Neural cell (in vitro differentiated cells): ENCODE results near the gene TLR7.

Experiments
- CTCF ChIP-seq: fragments of 450-650 bp; IDR thresholded peaks from 2 replicates; pipeline ENCODE4 v1.5.1; 2014; ENCODE audit warnings: antibody characterized with exemption, mild to moderate bottlenecking, moderate library complexity; ENCODE audit not compliant: poor library complexity, severe bottlenecking
- EP300 ChIP-seq: fragments of 450-650 bp; conservative IDR thresholded peaks from 2 replicates; pipeline ENCODE4 v1.6.1; 2014; ENCODE audit warnings: antibody characterized with exemption, mild to moderate bottlenecking, moderate library complexity; ENCODE audit not compliant: poor library complexity, severe bottlenecking
- EZH2 ChIP-seq: fragments of 200-600, 300-800 bp; shearing (Covaris generic), sonication (generic); IDR thresholded peaks from 2 replicates; pipeline ENCODE4 v1.6.1; 2014; ENCODE audit warnings: antibody characterized with exemption, low read length, borderline replicate concordance, mild to moderate bottlenecking; ENCODE audit not compliant: insufficient read depth, poor library complexity, severe bottlenecking
- POLR2AphosphoS5 ChIP-seq: IDR thresholded peaks from 2 replicates; pipeline ENCODE4 v1.6.1; 2012
- RAD21 ChIP-seq: fragments of 450-650 bp; conservative IDR thresholded peaks from 2 replicates; pipeline ENCODE4 v1.6.1; 2014; ENCODE audit warnings: antibody characterized with exemption, mild to moderate bottlenecking, moderate library complexity
- SMC3 ChIP-seq: fragments of 450-650 bp; conservative IDR thresholded peaks from 2 replicates; pipeline ENCODE4 v1.6.1; 2014; ENCODE audit warnings: antibody characterized with exemption, mild to moderate bottlenecking, moderate library complexity; ENCODE audit not compliant: poor library complexity
- TAF1 ChIP-seq: IDR thresholded peaks from 2 replicates; pipeline ENCODE4 v1.6.1; 2012; ENCODE audit warnings: low read depth
- TF ChIP-seq, protein P1 (sequence below): IDR thresholded peaks from 2 replicates; pipeline ENCODE4 v1.6.1; 2012; ENCODE audit warnings: borderline replicate concordance

DNA sequence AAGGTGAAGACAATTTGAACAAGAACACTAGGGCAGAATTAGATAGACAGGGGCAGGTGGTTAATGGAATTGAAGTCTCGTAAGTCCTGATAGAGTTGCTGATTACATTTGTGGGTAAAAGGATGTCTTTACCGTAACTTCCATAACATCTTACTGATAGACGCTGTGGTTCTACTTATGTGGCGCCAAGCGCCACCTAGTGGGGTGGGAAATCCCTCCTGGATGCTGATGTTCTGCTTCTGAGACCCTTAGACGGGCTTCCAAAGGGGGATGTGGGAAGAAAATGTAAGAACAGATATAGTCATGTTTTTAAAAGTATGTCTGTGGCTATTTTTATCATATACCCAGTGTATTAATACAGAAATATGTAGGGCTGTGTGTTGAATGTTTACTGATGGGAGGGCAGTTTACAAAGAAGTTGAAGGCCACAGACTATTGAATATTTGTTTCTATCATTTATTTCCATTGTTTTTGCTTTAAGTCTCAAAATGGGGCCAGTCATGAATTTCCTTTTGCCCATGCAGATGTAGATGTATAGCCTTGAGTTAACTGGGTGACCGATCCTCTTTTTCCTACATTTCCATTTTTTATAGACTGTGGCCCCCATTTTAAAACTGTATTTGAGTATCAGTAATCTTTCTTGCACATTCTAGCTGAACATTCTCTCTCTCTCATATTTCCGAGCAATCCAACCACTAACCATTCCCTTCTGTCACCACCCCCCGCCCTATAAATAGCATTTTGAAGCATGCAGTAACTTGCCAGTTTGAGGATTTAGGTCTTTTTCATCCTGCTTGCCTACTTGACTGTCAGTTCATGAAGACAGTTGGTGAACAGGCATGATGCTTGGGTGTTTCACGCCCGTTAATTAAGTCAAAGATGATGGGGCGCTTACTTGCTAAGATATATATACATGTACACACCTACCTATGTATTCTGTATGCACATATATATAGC, 27.5 kb downstream of the TLR7 start:
- no peak for TF ChIP-seq RAD21
- TF ChIP-seq CTCF, result peak; percentile 24
- TF ChIP-seq EP300, result no peak
- no peak for TF ChIP-seq EZH2
- no peak for TF ChIP-seq SMC3
- TF ChIP-seq, protein P1, sequence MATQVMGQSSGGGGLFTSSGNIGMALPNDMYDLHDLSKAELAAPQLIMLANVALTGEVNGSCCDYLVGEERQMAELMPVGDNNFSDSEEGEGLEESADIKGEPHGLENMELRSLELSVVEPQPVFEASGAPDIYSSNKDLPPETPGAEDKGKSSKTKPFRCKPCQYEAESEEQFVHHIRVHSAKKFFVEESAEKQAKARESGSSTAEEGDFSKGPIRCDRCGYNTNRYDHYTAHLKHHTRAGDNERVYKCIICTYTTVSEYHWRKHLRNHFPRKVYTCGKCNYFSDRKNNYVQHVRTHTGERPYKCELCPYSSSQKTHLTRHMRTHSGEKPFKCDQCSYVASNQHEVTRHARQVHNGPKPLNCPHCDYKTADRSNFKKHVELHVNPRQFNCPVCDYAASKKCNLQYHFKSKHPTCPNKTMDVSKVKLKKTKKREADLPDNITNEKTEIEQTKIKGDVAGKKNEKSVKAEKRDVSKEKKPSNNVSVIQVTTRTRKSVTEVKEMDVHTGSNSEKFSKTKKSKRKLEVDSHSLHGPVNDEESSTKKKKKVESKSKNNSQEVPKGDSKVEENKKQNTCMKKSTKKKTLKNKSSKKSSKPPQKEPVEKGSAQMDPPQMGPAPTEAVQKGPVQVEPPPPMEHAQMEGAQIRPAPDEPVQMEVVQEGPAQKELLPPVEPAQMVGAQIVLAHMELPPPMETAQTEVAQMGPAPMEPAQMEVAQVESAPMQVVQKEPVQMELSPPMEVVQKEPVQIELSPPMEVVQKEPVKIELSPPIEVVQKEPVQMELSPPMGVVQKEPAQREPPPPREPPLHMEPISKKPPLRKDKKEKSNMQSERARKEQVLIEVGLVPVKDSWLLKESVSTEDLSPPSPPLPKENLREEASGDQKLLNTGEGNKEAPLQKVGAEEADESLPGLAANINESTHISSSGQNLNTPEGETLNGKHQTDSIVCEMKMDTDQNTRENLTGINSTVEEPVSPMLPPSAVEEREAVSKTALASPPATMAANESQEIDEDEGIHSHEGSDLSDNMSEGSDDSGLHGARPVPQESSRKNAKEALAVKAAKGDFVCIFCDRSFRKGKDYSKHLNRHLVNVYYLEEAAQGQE, result no peak
- TF ChIP-seq POLR2AphosphoS5, result no peak
- no peak for TF ChIP-seq TAF1
